ENCODE data around the gene MACROD2. TPM values are rescaled to one million over a fixed set of nuclear protein-coding genes. Genes with fewer than 3 reads are reported as not detected.
"Not testable (repeated sequence)": the region's sequence is repeated elsewhere in the genome, so short reads cannot be mapped to it uniquely, and the experiment has no call there.

The MACROD2 gene
- total RNA-seq, 1 donor from 2014 or later, result 3.1 TPM

DNA sequence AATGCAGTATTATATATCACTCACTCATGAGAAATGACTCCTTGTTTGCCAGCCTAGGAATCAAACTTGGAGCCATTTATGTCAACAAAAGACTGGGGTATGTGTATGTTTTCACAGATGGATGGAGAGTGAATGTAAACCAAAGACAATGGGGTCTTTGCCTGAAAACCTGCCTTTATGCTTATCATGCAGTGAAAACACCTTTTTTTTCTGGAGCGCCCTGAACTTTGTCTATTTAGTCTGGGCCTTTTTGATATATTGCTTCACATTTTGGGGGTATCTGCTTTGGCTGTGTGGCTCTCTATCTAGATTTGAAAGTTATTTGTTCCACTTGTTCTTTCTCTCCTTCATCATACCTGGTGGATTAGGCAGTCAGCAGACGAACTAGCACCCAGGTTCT is 1190.6 kb downstream of the MACROD2 start:
- Histone ChIP-seq H3K9me3 (ENCODE audit: control insufficient read depth in 3 of 3, low read length in 3 of 3) (no peaks in the 10 kb centered on the region), H3K36me3 (ENCODE audit: control insufficient read depth in 3 of 3, insufficient read depth in 3 of 3, low read length in 3 of 3) (no peaks in the 10 kb centered on the region), H3K27me3 (ENCODE audit: control insufficient read depth in 3 of 3, insufficient read depth in 3 of 3, low read length in 3 of 3) (no peaks in the 10 kb centered on the region), H3K9ac (ENCODE audit: low read depth in 1 of 3, low read length in 3 of 3) (no peak overlapping the region), H3K4me1 (ENCODE audit: control insufficient read depth in 3 of 3, insufficient read depth in 3 of 3, low read length in 3 of 3) (no peaks in the 10 kb centered on the region), H3K27ac (ENCODE audit: low read depth, low read length) (no peak overlapping the region), H3K4me3 (ENCODE audit: low read length in 3 of 3) (no peak overlapping the region)

- Histone ChIP-seq H3K27ac (ENCODE audit: low read depth, low read length) (no peak overlapping the region), H3K4me3 (ENCODE audit: low read length in 3 of 3) (no peak overlapping the region), H3K9ac (ENCODE audit: low read depth in 1 of 3, low read length in 3 of 3) (no peak overlapping the region), H3K4me1 (ENCODE audit: control insufficient read depth in 3 of 3, insufficient read depth in 3 of 3, low read length in 3 of 3) (no peaks in the 10 kb centered on the region), H3K36me3 (ENCODE audit: control insufficient read depth in 3 of 3, insufficient read depth in 3 of 3, low read length in 3 of 3) (no peaks in the 10 kb centered on the region), H3K9me3 (ENCODE audit: control insufficient read depth in 3 of 3, low read length in 3 of 3) (no peaks in the 10 kb centered on the region), H3K27me3 (ENCODE audit: control insufficient read depth in 3 of 3, insufficient read depth in 3 of 3, low read length in 3 of 3) (no peaks in the 10 kb centered on the region)
These were observed 1192.3 kb downstream of the MACROD2 start for GRCh38 chr20:15187612-15188011.

DNA sequence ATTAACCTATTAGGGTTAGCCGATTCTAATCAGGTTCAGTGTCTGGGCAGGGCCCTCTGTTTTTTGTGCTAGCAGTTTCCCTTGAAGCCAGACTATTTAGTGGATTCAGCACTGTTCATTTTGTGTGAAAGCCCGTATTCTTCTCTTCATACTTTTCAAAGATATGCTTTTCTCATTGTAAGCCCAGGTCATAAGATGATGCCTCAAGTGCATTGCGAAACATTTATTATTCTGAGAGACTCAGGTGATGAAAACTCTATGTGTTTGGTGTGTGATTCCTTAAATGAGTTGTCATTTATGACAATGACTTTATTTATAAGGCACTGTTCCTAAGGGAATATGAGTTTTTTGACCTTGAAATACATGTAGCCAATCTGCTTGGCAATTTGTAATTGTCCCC is 1193.1 kb downstream of the MACROD2 start:
- H3K4me1 ChIP-seq (ENCODE audit: control insufficient read depth in 3 of 3, insufficient read depth in 3 of 3, low read length in 3 of 3), result no peaks in the 10 kb centered on the region
- no peaks in the 10 kb centered on the region for H3K9me3 ChIP-seq (ENCODE audit: control insufficient read depth in 3 of 3, low read length in 3 of 3)
- no peak overlapping the region for H3K4me3 ChIP-seq (ENCODE audit: low read length in 3 of 3)
- no peak overlapping the region for H3K9ac ChIP-seq (ENCODE audit: low read depth in 1 of 3, low read length in 3 of 3)
- no peak overlapping the region for H3K27ac ChIP-seq (ENCODE audit: low read depth, low read length)
- H3K36me3 ChIP-seq (ENCODE audit: control insufficient read depth in 3 of 3, insufficient read depth in 3 of 3, low read length in 3 of 3), result no peaks in the 10 kb centered on the region
- H3K27me3 ChIP-seq (ENCODE audit: control insufficient read depth in 3 of 3, insufficient read depth in 3 of 3, low read length in 3 of 3), result no peaks in the 10 kb centered on the region

DNA sequence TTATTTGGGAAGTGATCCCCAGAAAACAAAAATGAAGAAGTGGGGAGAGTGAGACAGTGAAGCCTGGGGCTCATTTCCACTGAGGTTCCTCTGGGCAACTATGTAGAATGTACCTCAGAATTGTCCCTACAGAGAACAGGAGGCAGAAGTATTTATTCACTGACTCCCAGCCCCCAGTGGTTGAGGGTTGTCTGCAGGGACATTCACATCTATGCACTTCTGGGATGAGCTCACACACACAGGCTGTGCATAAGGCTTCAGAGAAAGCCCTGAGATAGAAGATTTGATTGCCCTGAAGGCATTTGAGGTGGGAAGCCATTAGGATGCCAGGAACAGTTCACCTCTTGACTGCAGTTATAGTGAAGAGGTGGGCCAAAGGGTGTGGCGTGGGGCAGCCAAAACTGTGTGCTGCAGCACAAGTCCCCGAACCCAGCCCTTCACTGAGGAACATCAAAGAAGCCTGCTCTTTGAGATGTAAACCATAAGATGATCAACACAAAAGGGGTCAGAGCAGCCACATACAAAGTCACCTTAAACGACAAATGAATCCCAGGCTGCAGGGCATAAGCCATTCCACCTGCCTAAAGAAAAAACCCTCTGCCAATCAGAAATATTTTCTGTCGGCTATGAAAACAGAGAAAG is 1195.9 kb downstream of the MACROD2 start:
- Histone ChIP-seq H3K36me3 (ENCODE audit: control insufficient read depth in 3 of 3, insufficient read depth in 3 of 3, low read length in 3 of 3) (no peaks in the 10 kb centered on the region), H3K27ac (ENCODE audit: low read depth, low read length) (no peak overlapping the region), H3K9ac (ENCODE audit: low read depth in 1 of 3, low read length in 3 of 3) (no peak overlapping the region), H3K4me3 (ENCODE audit: low read length in 3 of 3) (no peak overlapping the region), H3K4me1 (ENCODE audit: control insufficient read depth in 3 of 3, insufficient read depth in 3 of 3, low read length in 3 of 3) (no peaks in the 10 kb centered on the region), H3K9me3 (ENCODE audit: control insufficient read depth in 3 of 3, low read length in 3 of 3) (no peaks in the 10 kb centered on the region), H3K27me3 (ENCODE audit: control insufficient read depth in 3 of 3, insufficient read depth in 3 of 3, low read length in 3 of 3) (no peaks in the 10 kb centered on the region)

DNA sequence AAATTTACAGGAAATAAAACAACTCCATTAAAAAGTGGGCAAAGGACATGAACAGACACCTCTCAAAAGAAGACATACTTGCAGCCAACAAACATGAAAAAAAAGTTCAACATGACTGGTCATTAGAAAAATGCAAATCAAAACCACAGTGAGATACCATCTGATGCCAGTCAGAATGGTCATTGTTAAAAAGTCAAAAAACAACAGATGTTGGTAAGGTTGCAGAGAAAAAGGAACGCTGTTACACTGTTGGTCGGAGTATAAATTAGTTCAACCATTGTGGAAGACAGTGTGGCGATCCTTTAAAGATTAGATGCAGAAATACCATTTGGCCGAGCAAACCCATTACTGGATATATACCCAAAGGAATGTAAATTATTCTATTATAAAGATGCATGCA is 1200.1 kb downstream of the MACROD2 start:
- H3K36me3 ChIP-seq (ENCODE audit: control insufficient read depth in 3 of 3, insufficient read depth in 3 of 3, low read length in 3 of 3), result no peaks in the 10 kb centered on the region
- no peaks in the 10 kb centered on the region for H3K4me1 ChIP-seq (ENCODE audit: control insufficient read depth in 3 of 3, insufficient read depth in 3 of 3, low read length in 3 of 3)
- no peaks in the 10 kb centered on the region for H3K27me3 ChIP-seq (ENCODE audit: control insufficient read depth in 3 of 3, insufficient read depth in 3 of 3, low read length in 3 of 3)
- no peaks in the 10 kb centered on the region for H3K9me3 ChIP-seq (ENCODE audit: control insufficient read depth in 3 of 3, low read length in 3 of 3)
- H3K27ac ChIP-seq (ENCODE audit: low read depth, low read length), result no peak overlapping the region
- no peak overlapping the region for H3K9ac ChIP-seq (ENCODE audit: low read depth in 1 of 3, low read length in 3 of 3)
- H3K4me3 ChIP-seq (ENCODE audit: low read length in 3 of 3), result no peak overlapping the region

GRCh38 chr20:15196547-15197255 is 1201.4 kb downstream of the MACROD2 start:
- Histone ChIP-seq H3K9ac (ENCODE audit: low read depth in 1 of 3, low read length in 3 of 3) (no peak overlapping the region), H3K4me1 (ENCODE audit: control insufficient read depth in 3 of 3, insufficient read depth in 3 of 3, low read length in 3 of 3) (no peaks in the 10 kb centered on the region), H3K27me3 (ENCODE audit: control insufficient read depth in 3 of 3, insufficient read depth in 3 of 3, low read length in 3 of 3) (no peaks in the 10 kb centered on the region), H3K27ac (ENCODE audit: low read depth, low read length) (no peak overlapping the region), H3K9me3 (ENCODE audit: control insufficient read depth in 3 of 3, low read length in 3 of 3) (no peaks in the 10 kb centered on the region), H3K4me3 (ENCODE audit: low read length in 3 of 3) (no peak overlapping the region), H3K36me3 (ENCODE audit: control insufficient read depth in 3 of 3, insufficient read depth in 3 of 3, low read length in 3 of 3) (no peaks in the 10 kb centered on the region)

DNA sequence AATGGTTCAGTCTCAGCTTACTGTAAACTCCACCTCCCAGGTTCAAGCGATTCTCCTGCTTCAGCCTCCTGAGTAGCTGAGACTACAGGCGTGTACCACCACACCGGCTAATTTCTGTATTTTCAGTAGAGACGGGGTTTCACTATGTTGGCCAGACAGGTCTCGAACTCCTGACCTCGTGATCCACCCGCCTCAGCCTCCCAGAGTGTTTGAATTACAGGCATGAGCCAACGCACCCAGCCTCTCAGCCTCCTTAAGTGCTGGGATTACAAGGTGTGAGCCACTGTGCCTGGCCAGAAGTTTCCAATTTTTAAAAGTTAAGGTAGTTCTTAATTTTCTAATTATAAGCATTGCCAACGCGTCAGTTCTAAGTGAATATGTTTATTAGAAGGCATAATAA is 1202.7 kb downstream of the MACROD2 start:
- H3K27ac ChIP-seq (ENCODE audit: low read depth, low read length); H3K9ac ChIP-seq (ENCODE audit: low read depth in 1 of 3, low read length in 3 of 3); H3K36me3 ChIP-seq (ENCODE audit: control insufficient read depth in 3 of 3, insufficient read depth in 3 of 3, low read length in 3 of 3); H3K4me1 ChIP-seq (ENCODE audit: control insufficient read depth in 3 of 3, insufficient read depth in 3 of 3, low read length in 3 of 3); H3K4me3 ChIP-seq (ENCODE audit: low read length in 3 of 3); H3K9me3 ChIP-seq (ENCODE audit: control insufficient read depth in 3 of 3, low read length in 3 of 3); H3K27me3 ChIP-seq (ENCODE audit: control insufficient read depth in 3 of 3, insufficient read depth in 3 of 3, low read length in 3 of 3): not testable (repeated sequence)

DNA sequence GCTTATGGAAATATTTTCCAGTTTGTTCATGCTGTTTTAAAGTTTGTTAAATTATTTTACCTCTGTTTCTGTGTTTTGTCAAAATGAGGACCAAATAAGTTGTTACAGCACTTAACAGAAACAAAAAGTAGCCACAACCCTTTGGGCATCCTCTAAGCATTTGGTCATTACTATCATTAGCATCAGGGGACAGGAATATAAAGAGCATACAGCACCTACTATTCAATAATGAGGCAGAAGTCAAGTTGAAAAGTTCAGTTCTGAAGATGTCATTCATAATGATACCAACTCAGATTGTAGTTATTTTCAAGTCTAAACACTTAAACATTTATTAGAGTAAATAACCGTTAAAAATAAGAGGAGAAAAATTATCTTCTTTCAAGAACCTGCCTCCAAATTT is 1204.4 kb downstream of the MACROD2 start:
- no peak overlapping the region for H3K4me3 ChIP-seq (ENCODE audit: low read length in 3 of 3)
- H3K27ac ChIP-seq (ENCODE audit: low read depth, low read length), result no peak overlapping the region
- no peaks in the 10 kb centered on the region for H3K9me3 ChIP-seq (ENCODE audit: control insufficient read depth in 3 of 3, low read length in 3 of 3)
- no peak overlapping the region for H3K9ac ChIP-seq (ENCODE audit: low read depth in 1 of 3, low read length in 3 of 3)
- H3K27me3 ChIP-seq (ENCODE audit: control insufficient read depth in 3 of 3, insufficient read depth in 3 of 3, low read length in 3 of 3), result no peaks in the 10 kb centered on the region
- H3K4me1 ChIP-seq (ENCODE audit: control insufficient read depth in 3 of 3, insufficient read depth in 3 of 3, low read length in 3 of 3), result no peaks in the 10 kb centered on the region
- no peaks in the 10 kb centered on the region for H3K36me3 ChIP-seq (ENCODE audit: control insufficient read depth in 3 of 3, insufficient read depth in 3 of 3, low read length in 3 of 3)

- Histone ChIP-seq H3K36me3 (ENCODE audit: control insufficient read depth in 3 of 3, insufficient read depth in 3 of 3, low read length in 3 of 3) (no peaks in the 10 kb centered on the region), H3K9me3 (ENCODE audit: control insufficient read depth in 3 of 3, low read length in 3 of 3) (no peaks in the 10 kb centered on the region), H3K9ac (ENCODE audit: low read depth in 1 of 3, low read length in 3 of 3) (no peak overlapping the region), H3K4me1 (ENCODE audit: control insufficient read depth in 3 of 3, insufficient read depth in 3 of 3, low read length in 3 of 3) (no peaks in the 10 kb centered on the region), H3K4me3 (ENCODE audit: low read length in 3 of 3) (no peak overlapping the region), H3K27me3 (ENCODE audit: control insufficient read depth in 3 of 3, insufficient read depth in 3 of 3, low read length in 3 of 3) (no peaks in the 10 kb centered on the region), H3K27ac (ENCODE audit: low read depth, low read length) (no peak overlapping the region)
These were observed 1204.8 kb downstream of the MACROD2 start for GRCh38 chr20:15200147-15200565.

- Histone ChIP-seq H3K27ac (ENCODE audit: low read depth, low read length) (no peak overlapping the region), H3K4me1 (ENCODE audit: control insufficient read depth in 3 of 3, insufficient read depth in 3 of 3, low read length in 3 of 3) (no peaks in the 10 kb centered on the region), H3K4me3 (ENCODE audit: low read length in 3 of 3) (no peak overlapping the region), H3K27me3 (ENCODE audit: control insufficient read depth in 3 of 3, insufficient read depth in 3 of 3, low read length in 3 of 3) (no peaks in the 10 kb centered on the region), H3K9me3 (ENCODE audit: control insufficient read depth in 3 of 3, low read length in 3 of 3) (no peaks in the 10 kb centered on the region), H3K36me3 (ENCODE audit: control insufficient read depth in 3 of 3, insufficient read depth in 3 of 3, low read length in 3 of 3) (no peaks in the 10 kb centered on the region), H3K9ac (ENCODE audit: low read depth in 1 of 3, low read length in 3 of 3) (no peak overlapping the region)
These were observed 1206.3 kb downstream of the MACROD2 start for GRCh38 chr20:15201602-15202001.

Measured in skeletal muscle tissue (tissue), 4 donors.